Tibial nerve (tissue), 4 donors: ENCODE measurements around the gene C3orf22. TPM values are rescaled to one million over a fixed set of nuclear protein-coding genes. Genes with fewer than 3 reads are reported as not detected.

ENCODE experiments used
- DNase-seq, 2 donors: peaks; one replicate each; pipeline ENCODE4 v3.0.0-alpha.2; 2019; ENCODE audit warnings: low spot score in 2 of 2
- H3K27ac ChIP-seq, 4 donors: fragments of 200-600 bp; sonication (generic) in 3 of 4; one replicate each; pipeline ENCODE4 v1.5.1; 2017 to 2019; ENCODE audit warnings: mild to moderate bottlenecking in 1 of 4
- H3K27me3 ChIP-seq, 2 donors: fragments of 200-600 bp; sonication (generic) in 1 of 2; one replicate each; pipeline versions ENCODE4 v1.5.1 to v1.6.0; 2017 to 2019
- H3K36me3 ChIP-seq, 3 donors: fragments of 200-600 bp; sonication (generic); one replicate each; pipeline ENCODE4 v1.5.1; 2018 to 2019
- H3K4me1 ChIP-seq, 4 donors: fragments of 200-600 bp; sonication (generic) in 3 of 4; one replicate each; pipeline ENCODE4 v1.5.1; 2017 to 2019
- H3K4me3 ChIP-seq, 4 donors: fragments of 200-600 bp; sonication (generic) in 3 of 4; one replicate each; pipeline ENCODE4 v1.5.1; 2017 to 2019; ENCODE audit warnings: mild to moderate bottlenecking in 1 of 4, moderate library complexity in 1 of 4
- H3K9me3 ChIP-seq, 4 donors: fragments of 200-600 bp; sonication (generic) in 3 of 4; one replicate each; pipeline ENCODE4 v1.5.1; 2017 to 2019
- CTCF ChIP-seq, 5 experiments: fragments of 200-600 bp in 3 of 5; fragments of 450-650 bp in 2 of 5; sonication (generic) in 3 of 5; IDR thresholded peaks; one replicate each; pipeline ENCODE4 v1.5.1; 2016 to 2019; ENCODE audit warnings: antibody characterized with exemption in 5 of 5, mild to moderate bottlenecking in 3 of 5, moderate library complexity in 2 of 5
- EP300 ChIP-seq, 2 donors: sonication (generic); formaldehyde crosslinking; IDR thresholded peaks; one replicate each; pipeline ENCODE4 v1.6.1; 2017; ENCODE audit warnings: antibody characterized with exemption in 2 of 2, mild to moderate bottlenecking in 1 of 2
- POLR2A ChIP-seq, 2 donors: fragments of 450-650 bp; IDR thresholded peaks; one replicate each; pipeline ENCODE4 v1.6.1; 2017; ENCODE audit warnings: antibody characterized with exemption in 2 of 2, mild to moderate bottlenecking in 2 of 2, moderate library complexity in 2 of 2
- WGBS, 2 donors: methylation state at CpG; one replicate each; pipeline ENCODE4 v1.1.5; 2018; 5-methylcytosine and 5-hydroxymethylcytosine counted together
- total RNA-seq, 4 donors: library from RNA; depleted of rRNA; stranded (reverse); fragments of >200 nt; gene quantifications; one replicate each; pipeline ENCODE4 v1.1.0, GENCODE V29; 2016

The C3orf22 gene
- total RNA-seq, 4 donors from 2014 or later = not detected

GRCh38 chr3:126548556-126549466, 9.9 kb downstream of the C3orf22 start:
- Histone ChIP-seq H3K27me3 (peaks cover 0 to under 1% of the 10 kb centered on the region in 2 donors), H3K36me3 (no peaks in the 10 kb centered on the region)
- WGBS, 2 donors = 37 to 50% methylated on average over 9 of the region's 9 CpGs

GRCh38 chr3:126547721-126548120, 11.0 kb downstream of the C3orf22 start:
- WGBS, 2 donors = 67 to 76% methylated on average over 1 of the region's 1 CpG
- Histone ChIP-seq H3K9me3 (no peaks in the 10 kb centered on the region), H3K4me1 (peaks cover 0 to 7% (median 0%) of the 10 kb centered on the region in 4 donors), H3K27ac (no peak overlapping the region), H3K36me3 (no peaks in the 10 kb centered on the region), H3K27me3 (peaks cover 0 to 8% of the 10 kb centered on the region in 2 donors), H3K4me3 (no peak overlapping the region)
- TF ChIP-seq POLR2A (IDR thresholded peaks at IDR 0.05) = no peak
- no peak for TF ChIP-seq CTCF (IDR thresholded peaks at IDR 0.05)
- no peak for TF ChIP-seq EP300 (IDR thresholded peaks at IDR 0.05)
- no peak for DNase-seq

More at GRCh38 chr3:126548556-126549466, 9.9 kb downstream of the C3orf22 start:
- Histone ChIP-seq H3K4me1 (peaks cover 0 to 7% (median 0%) of the 10 kb centered on the region in 4 donors), H3K27ac (no peak overlapping the region), H3K4me3 (no peak overlapping the region), H3K9me3 (no peaks in the 10 kb centered on the region)
- TF ChIP-seq EP300 (IDR thresholded peaks at IDR 0.05) (no peak), POLR2A (IDR thresholded peaks at IDR 0.05) (no peak), CTCF (IDR thresholded peaks at IDR 0.05) (no peak)
- DNase-seq = no peak

- no peaks in the 10 kb centered on the region for H3K36me3 ChIP-seq
- 73 to 75% methylated on average over 8 of the region's 8 CpGs for WGBS, 2 donors
- no peak overlapping the region for H3K27ac ChIP-seq
- TF ChIP-seq CTCF (IDR thresholded peaks at IDR 0.05) = no peak
- TF ChIP-seq EP300 (IDR thresholded peaks at IDR 0.05) = no peak
- no peak for TF ChIP-seq POLR2A (IDR thresholded peaks at IDR 0.05)
- no peak overlapping the region for H3K4me3 ChIP-seq
- peaks cover 0 to 4% (median 0%) of the 10 kb centered on the region in 4 donors for H3K9me3 ChIP-seq
- H3K27me3 ChIP-seq = peaks cover 0 to 17% of the 10 kb centered on the region in 2 donors
- peaks cover 0 to 6% (median 0%) of the 10 kb centered on the region in 4 donors for H3K4me1 ChIP-seq
- no peak for DNase-seq
Measured at GRCh38 chr3:126546549-126547239, 12.0 kb downstream of the C3orf22 start.

- peak in 1 of 2 donors; percentile 12 for DNase-seq
- Histone ChIP-seq H3K4me3 (no peak overlapping the region), H3K9me3 (peaks cover 0 to 5% (median 0%) of the 10 kb centered on the region in 4 donors), H3K4me1 (peaks cover 0 to 3% (median 0%) of the 10 kb centered on the region in 4 donors), H3K27ac (no peak overlapping the region), H3K36me3 (no peaks in the 10 kb centered on the region), H3K27me3 (peaks cover 0 to 24% of the 10 kb centered on the region in 2 donors)
- no peak for TF ChIP-seq POLR2A (IDR thresholded peaks at IDR 0.05)
- TF ChIP-seq EP300 (IDR thresholded peaks at IDR 0.05) = no peak
- no peak for TF ChIP-seq CTCF (IDR thresholded peaks at IDR 0.05)
- WGBS, 2 donors = 90 to 96% methylated on average over 3 to 6 of the region's 6 CpGs
Measured at GRCh38 chr3:126546013-126546412, 12.7 kb downstream of the C3orf22 start.
